Stimulated activated CD4-positive, alpha-beta T cell treated with anti-CD3 and anti-CD28 coated beads, Interleukin-2, amount 100 ng/mL, for 24 hours (primary cell): ENCODE results near the gene KHDRBS2.

Experiments
- DNase-seq, 2 donors: peaks; one replicate each; pipeline ENCODE4 v3.0.0-alpha.2; 2020

Gene KHDRBS2

DNA sequence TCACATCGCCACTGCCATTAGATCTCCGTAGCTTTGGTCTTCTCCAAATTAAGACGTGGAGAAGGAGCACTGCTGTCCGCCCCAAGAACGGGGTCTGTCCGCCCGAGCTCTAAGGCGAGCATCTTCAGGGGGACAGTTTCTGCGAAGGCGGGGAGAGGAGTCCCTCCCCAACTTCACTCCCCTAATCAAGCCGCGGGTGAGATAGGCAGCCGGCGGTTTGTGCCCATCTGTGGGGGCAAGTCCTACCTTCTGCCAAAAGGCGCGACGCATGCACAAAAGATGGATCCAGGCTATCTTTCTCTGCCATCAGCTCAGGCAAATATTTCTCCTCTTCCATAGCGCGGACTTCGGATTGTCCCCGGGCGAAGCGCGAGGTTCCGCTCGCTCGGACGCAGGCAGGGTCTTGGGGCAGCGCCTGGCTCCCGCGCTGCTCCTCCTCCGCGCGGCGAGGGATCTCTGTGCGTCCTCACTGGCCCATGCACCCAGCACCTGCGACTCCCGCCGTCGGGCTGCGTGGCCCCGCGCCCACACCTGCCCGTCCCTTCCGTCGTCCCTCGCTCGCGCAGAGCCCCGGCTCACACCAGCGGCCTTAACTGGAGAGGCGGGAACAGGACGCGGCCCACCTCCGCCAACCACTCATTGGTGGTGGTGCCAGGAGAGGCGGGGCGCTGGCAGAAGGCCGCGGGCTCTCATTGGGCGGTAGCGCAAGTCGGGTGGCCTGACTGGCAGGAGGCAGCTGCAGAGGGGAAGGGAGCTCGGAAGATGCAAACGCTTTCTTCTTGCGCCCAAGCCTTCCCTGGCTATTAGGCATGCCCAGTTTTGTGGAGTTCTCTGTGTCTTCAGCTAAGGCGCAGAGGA lies at the start of gene KHDRBS2:
Gene KHDRBS2, minus strand, starts transcription at position 614 of the 858 bp plus-strand sequence.
- DNase-seq, result peak; percentile 17 to 18

DNA sequence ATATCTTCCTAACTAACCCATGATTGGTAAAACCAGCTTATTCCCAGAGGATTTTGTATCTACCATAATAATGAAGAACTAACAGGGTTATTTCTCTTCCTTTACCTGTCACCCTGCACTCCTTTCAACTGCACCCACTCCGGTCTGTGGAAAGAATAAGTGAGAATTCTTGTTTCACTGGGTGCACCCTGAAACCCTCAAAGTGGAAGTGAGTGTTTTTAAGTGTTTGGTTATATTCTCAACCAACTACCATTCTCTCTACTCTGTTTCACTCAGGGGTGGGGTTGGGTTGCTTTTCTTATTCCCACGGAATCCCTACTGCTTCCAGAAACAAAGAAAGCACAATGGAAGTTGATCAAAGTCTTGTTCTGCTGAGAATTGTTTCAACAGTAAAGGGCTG lies 42.6 kb upstream of the KHDRBS2 start:
- DNase-seq, result no peak

DNA sequence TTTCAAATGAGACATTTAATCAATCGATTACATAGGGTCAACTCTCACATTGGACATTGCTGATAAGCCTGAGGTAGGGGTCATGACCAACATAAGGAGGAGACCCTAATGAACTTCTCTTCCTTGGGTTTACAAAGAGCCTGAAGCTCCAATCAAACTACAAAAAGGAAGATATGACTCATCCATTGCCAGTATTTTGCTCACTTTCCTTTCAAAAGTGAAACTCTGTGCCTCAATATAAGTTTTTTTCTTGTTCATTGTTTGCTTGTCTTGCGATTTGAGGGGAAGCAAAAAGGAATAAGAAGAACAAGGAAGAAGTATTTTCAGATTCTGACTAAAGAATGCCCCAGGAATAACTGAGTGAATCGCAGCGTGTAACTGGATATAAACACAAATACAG lies 38.8 kb upstream of the KHDRBS2 start:
- no peak for DNase-seq

DNA sequence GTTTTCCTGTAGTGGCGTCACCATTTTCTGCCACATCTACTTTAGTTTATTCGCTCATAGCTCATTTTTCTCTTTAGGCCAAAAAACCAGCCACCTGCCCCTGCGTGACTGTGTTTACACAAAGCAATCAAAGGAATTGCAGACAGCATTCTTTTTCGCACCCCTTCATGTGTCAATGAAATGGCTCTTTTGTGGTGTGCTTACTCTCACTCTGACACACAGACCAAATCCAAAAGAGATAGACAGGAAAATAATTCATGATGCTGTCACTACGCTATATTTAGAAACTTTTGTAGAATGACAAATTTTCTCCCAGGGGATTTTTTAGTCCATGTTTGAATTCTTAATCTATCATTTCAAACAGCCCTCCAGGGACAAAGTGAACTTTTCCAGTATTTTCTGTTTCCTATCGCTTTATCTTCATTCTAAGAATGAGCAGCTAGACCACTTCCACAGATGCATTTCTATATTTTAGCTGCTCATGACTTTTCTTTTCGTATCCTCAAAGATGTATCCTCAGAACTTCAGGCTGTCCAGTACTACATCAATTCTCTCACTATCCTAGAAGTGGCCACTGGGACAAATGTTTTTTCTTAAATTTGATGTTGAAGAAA lies 37.9 kb upstream of the KHDRBS2 start:
- DNase-seq, result no peak

DNA sequence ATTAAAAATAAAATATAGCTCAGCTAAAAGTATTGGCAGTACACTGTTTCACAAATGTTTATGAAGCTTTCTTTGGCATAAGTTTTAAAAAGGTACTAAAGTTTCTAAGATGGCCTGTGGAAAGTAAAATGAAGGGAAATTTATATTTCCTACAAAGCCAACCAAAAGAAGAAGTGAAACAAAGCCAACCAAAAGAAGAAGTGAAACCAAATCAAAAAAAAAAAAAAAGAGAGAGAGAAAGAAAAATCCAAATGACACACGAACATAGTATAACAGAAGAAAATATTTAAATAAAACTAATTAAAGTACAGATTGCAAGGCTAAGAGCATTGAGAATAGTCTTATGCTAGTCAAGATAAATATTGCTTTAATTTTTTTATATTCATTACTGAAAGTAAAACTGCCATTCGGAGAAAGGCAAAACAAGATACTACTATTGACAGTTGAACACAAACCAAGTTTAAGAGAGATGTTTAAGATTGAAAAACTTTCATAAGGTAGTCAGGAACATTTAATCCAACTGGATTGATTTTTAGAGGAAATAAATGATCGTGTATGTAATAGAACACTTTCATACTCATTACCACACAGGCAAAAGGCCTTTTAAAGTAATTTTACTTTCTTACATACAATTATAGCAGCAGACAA lies 12.8 kb upstream of the KHDRBS2 start:
- no peak for DNase-seq

DNA sequence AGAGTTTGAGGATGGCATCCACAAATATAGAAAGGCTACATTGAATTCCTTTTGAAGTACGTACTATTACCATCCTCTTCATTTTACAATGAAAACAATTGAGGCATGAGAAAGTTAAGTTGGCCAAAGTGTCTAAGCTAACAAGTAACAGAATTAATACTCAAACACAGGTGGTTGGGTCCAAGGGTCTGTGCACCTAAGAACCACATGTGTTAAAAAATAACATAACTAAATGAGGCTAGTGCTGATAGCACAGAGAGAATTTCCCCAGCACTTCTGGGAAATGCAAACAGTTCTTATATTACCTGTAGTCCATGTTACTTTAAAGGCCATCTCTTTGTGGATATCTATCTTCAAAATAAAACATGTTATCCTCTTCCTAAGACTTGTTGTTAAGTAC lies 10.5 kb upstream of the KHDRBS2 start:
- no peak for DNase-seq

DNA sequence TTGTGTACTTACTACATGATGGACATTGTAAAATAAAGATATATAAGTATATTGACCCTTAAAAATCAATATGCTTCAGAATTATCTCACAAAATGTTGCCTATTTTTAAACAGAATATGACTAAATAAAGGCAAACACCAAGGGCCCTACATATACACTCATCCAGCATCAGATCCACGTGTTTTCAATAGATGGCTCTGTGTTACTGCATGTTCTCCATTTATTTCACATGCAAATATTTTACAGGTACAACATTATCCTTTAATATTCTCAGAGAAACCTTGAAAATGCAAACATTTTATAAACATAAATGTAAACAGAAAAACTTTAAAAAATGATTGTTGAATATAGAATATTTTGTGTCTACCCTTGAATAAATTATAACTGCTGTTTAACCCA lies 2.9 kb upstream of the KHDRBS2 start:
- DNase-seq, result no peak

DNA sequence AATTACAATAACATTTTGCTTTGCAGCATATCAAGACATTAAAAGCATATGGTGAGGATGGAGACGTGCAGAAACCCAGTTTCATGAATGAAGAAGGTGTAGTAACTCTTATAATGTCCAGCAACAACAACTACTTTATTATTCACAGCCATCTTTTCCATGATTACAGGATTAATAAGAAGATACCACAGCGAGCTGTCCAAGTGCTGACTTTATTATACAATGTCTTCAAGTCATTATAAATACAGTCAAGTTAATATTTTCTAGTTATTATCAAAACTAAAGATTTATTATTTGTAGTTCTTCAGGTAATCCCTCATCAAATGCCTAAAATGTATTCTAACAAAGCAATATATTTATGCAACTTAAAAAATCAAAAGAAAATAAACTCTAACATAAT lies 2.5 kb upstream of the KHDRBS2 start:
- DNase-seq, result no peak

DNA sequence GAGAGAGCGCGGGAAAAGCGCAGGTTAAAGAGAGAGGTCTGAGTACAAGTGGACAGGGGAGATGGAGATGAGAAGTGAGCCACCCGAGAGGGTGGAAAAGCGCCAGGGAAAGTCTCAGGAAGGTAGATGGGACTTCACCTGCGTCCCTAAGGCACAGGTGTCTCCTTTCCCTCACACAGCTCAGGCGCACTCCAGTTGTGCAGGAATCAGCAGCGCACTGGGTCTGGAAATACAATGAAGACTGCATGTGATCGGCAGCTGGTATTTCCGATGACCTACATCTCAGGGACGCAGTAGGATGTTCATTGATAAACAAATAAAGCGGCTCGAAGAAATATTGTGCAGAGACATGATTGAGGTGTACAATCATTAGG lies 432 bp upstream of the KHDRBS2 start:
- no peak for DNase-seq

DNA sequence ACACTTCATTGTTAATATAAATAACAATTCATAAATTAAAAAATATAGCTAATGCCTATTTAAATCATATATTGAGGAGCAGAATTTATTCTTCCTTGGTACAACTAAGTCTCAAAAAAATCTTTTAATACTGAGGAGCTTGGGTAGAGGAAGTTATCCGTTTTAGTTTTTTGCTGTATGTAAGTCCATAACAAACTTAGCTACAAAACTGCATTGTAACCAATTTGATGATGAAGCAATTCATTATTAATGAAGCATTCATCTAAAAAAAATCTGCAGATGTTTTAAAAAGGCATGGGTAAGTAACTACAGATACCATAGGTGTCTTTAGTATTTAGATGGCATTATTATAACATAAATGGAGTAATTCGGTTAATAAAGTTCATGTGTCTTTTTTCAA lies 1.3 kb downstream of the KHDRBS2 start:
- no peak for DNase-seq

DNA sequence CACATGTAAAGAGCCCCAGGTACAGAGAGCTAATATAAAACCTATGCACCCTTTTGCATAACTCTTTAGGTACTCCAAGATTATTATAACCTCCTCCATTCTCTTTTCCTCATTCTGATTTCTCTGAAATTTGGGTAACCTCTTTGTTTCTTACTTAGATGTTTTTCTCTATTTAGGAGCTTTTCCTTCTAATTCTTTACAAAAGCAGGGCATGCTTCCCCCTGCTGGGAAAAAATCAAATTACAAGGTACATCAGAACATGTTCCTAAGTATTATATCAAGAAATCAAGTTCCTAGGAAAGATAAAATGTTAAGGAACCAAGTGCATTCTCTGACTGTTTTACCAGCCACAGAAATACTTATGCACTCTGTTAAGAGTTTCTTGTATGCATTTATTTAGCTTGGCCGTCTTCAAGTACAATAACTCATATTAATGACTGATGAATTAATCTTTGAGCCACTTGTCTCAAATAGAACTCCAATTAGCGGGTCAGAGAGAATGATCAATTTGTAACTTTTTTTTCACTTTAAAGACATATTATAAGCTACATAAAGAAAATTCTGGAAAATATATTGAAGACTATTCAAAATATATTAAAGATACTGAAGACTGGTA lies 2.1 kb downstream of the KHDRBS2 start:
- DNase-seq, result no peak

DNA sequence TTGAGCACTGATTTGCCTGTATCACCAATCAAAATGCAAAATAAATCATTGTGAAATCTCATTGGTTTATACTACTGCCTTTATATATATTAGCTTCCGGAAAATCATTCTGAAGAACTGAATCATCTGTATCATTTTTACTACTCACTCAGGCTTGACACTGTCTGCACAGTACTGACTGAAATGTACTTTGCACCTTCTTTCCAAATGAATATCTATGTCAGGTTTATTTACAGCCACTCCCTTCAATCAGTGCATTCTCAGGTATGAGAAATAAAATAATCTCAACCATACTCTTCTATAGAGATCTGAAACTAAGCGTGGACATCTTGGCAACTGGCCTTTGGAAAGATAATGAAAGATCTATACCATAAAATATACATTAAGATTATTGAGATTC lies 2.7 kb downstream of the KHDRBS2 start:
- no peak for DNase-seq

DNA sequence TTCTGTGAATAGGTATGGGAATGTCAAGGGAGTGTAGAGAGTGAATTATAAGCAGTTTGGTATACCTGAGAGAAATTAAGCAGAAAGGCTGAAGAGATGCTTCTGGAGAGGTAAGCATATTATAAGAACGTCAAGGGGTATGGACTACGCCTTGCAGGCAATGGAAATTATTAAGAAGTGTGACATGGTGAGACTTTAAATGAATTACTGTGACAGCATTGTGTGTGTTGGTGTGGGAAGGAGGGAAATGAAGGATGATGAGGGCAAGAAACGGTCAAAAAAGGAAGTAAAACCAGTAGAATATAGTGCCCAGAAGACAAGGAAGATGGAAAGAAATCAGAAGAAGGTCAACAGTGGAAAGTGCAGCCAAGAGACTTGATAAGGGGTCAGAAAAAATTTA lies 5.9 kb downstream of the KHDRBS2 start:
- no peak for DNase-seq

DNA sequence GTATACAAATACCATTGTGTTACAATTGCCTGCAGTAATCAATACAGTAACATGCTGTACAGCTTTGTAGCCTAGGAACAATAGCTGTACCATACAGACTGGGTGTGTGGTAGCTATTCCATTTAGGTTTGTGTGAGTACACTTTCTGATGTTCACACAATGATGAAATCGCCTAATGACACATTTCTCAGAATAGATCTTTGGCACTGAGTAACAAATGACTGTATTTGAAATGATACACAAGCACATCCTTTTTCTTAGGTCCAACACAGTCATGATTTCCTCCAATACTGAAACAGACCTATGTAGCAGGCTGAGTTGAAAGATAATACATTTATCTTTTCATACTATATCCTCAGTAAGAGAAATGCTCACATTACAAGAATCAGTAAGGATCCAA lies 13.9 kb downstream of the KHDRBS2 start:
- no peak for DNase-seq

DNA sequence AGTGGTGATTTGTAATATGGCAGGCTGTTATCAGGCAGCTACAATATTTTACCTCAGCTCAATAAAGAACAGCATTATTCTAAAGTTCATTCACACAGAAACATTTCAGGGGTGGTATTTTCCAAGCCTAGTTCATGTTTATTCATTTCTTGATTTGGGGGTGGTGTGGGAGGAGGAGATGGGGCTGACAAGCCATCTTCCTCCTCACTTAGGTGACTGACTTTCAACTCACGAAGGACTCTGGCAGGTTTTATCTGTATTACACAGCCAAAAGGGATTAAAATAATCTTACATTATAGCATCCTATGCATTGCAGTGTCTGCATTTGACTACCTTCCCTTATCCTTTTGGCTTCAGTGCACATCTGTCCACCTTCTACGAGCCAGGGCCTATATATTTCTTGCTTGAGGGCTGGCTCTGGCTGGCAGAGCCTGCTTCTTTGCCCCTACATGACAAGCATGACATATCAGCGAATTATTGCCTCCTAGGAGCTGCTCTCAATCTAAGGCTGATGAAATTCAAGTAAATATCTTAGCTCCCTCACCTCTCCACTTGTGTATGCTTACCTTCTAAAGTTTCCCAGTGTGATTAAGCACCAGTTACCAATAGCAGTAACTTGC lies 20.0 kb downstream of the KHDRBS2 start:
- no peak for DNase-seq

DNA sequence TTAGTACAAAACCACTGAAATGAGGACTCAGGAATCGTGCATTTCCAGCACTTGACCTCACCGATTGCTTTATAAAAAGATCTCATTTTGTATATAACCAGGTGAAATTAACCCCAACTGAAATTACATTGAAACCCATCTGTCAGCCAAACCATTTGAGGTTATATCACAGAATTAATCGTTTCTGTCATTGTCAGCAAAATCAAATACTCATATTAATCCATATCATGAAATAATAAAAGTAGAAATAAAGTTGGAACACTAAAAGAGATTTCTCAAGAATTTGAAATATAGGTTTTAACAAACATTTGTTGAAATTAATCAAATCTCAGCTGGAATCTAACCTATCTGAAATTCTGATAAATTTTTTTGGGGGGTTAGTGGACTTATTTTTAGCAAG lies 23.7 kb downstream of the KHDRBS2 start:
- no peak for DNase-seq

DNA sequence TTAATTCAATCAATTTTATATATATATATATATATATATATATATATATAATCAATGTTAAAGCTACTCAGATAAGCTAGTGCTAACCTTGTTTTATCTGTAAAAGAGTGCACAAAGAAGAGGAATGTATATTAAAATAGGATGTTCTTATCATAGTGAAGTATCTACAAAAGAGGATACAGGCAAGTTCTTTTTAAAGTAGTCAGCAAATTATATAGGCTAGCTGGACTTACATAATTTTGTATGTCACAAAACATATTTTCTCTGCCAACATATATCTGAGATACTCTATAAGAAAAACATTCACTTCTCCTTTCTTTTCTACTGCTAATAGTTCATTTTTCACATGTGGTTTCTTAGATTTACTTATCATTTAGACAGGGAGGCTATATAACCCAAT lies 39.9 kb downstream of the KHDRBS2 start:
- no peak for DNase-seq

DNA sequence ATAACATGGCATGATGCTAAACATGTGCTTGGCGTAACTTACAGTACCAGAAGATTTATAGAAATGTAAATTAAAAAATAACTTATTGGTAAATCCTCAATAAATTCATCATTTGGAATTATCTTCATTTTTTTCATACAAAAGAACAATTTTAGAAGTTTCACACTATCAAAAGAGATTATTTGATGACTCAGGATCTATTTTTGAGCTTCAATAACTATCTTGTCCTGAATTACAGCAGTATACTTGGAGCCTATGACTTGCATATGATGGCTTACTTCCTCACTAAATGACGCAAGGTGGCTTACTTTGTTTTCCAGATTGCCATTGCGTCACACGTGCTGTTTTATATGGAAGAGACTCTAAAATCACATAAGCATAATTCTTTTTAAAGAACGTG lies 49.2 kb downstream of the KHDRBS2 start:
- no peak for DNase-seq

DNA sequence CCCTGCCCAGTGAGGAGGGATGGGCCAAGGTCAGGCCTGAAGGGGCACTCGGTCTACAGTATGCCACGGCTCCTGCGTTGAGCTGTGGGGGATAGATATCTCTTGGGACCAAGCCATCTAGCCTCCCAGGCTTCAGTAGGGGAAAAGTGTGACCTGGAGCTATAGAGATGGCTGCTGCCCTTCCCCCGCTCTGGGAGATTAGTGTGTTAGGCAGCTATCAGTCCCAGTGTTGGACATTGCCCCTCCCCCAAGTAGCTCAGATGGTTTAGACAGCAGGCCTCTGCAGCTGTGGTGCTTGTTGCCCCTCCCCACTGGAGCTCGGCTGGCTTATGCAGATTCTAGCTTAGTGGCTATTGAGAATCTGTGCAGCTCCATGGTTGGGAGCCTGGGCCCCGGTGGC lies 56.8 kb downstream of the KHDRBS2 start:
- no peak for DNase-seq

DNA sequence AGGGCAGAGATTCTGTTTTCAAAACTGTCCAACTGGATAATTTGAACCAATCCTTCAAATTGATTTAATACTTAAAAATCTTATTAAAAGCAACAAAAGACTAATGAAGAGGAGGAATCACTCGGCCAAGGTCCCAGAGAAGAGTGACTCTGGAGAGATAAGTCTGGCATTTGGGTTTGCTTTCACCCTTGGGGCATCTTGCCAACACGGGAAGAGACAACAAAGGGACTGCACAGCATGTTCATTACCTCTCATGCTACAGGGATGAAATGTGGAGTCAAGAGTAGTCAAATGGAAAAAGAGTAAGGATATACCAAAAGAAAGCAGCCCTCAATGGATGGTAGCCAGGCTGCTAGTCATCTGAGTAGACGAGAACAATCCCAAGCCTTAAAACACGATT lies 68.2 kb downstream of the KHDRBS2 start:
- DNase-seq, result no peak

DNA sequence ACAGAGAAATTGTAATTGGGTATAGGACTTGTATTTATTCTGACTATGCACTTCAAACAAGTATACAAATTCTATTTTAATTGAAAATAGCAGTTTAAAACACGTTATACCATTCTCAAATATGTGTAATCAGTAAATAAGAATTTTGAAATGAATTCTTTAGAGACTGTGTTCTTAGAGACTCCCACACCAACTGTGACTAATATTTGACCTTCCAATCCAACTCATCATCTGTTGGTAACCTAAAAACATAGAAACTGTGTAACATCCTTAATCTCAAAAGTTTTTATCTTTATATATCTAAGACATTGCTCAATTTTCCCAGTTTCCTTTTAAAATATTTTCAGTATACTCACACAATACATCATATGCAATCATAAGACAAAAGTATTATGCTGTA lies 83.9 kb downstream of the KHDRBS2 start:
- DNase-seq, result no peak

DNA sequence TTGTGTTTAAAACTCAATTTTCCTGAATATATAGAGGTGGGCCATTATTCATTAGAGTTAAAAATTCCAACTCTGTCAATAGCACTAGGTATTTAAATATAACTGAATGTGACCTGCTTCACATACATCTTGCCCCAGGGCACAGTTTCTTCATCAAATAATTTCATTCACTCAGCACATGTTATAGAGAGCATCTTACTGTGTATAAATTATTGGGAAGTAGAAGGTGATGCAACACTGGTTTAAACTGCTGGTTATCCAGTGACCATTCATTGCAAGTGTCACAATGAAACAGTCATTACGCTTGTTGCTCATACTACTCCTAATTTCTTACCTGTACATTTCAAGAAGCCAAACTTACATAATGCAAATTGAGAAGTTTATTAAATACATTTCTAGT lies 93.4 kb downstream of the KHDRBS2 start:
- no peak for DNase-seq

DNA sequence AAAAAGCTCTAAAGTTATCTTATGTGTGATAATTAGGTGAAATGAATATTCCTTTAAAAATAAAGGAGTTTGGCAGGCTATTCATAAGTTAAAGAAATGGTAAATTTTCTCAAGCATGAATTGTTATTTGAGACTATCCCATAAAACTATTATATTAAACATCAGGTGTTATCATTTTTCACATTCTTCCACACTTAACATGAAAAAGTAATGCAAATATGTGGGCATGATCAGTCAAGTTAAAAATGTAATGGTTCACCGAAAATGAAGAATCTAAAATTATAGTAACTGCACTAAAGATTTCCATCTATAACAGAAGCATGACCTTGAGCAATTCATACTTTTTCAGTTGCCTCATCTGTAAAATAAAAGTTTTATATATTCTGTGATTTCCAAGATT lies 110.8 kb downstream of the KHDRBS2 start:
- DNase-seq, result no peak
